GM12891 (cell line): ENCODE data around the gene GAD2.

ENCODE experiments used
- PAX5 ChIP-seq: IDR thresholded peaks from 2 replicates; pipeline ENCODE4 v1.6.1; 2011; ENCODE audit warnings: low read length, moderate library complexity, mild to moderate bottlenecking; ENCODE audit not compliant: insufficient read depth, severe bottlenecking
- POLR2A ChIP-seq: IDR thresholded peaks from 2 replicates; pipeline ENCODE4 v1.6.1; 2011; ENCODE audit warnings: low read depth, low read length, control low read depth
- POLR2AphosphoS5 ChIP-seq: IDR thresholded peaks from 2 replicates; pipeline ENCODE4 v1.6.1; 2011; ENCODE audit warnings: low read depth, low read length, control low read depth
- SPI1 ChIP-seq: IDR thresholded peaks from 2 replicates; pipeline ENCODE4 v1.6.1; 2011; ENCODE audit warnings: low read depth, low read length, control low read depth
- TAF1 ChIP-seq: IDR thresholded peaks from 2 replicates; pipeline ENCODE4 v1.6.1; 2011; ENCODE audit warnings: low read depth, low read length, control low read depth

DNA sequence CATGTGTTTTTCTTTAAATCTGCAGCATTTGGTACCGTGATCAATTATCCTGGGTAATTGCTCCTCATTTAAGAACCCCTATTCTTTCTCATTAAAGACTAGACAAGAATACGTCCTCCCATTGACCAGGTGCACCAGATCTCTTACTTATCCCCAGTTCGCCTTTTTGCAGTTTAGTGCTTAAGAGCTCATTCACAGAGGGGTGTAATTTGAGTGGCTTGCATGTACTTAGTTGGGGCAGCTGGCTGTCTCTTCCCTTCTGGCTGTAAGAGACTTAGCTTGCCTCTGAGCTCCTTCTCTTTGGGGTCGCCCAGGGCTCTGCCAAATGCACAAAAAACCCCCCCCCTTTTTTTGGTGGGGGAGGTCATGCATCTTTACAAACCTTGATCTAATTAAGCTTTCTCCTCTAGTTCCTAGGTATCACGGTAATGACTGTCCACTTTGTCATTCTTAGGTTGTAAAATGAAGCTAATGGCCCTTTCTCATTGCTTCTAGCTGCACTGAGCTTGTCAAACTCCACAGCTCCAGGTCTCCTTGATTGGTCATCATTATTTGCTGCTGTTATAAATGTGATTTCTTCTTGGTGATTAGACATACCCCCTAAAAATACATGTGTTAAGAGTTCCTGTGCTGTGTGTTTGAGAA, 26.3 kb downstream of the GAD2 start:
- TF ChIP-seq POLR2AphosphoS5 (no peak), POLR2A (no peak), TAF1 (no peak), SPI1 (no peak), PAX5 (no peak)
